ENCODE results near the gene GSN.

The GSN gene

GRCh38 chr9:121267689-121268597, at the start of gene GSN:
TSS of gene GSN (plus strand) at chr9:121268162. CDS start at chr9:121301972, 33,810 bp downstream.
- DNase-seq: no peak

- DNase-seq: no peak
Observed at GRCh38 chr9:121218357-121219027, 49.5 kb upstream of the GSN start.

GRCh38 chr9:121219530-121219929, 48.4 kb upstream of the GSN start:
- no peak for DNase-seq

DNA sequence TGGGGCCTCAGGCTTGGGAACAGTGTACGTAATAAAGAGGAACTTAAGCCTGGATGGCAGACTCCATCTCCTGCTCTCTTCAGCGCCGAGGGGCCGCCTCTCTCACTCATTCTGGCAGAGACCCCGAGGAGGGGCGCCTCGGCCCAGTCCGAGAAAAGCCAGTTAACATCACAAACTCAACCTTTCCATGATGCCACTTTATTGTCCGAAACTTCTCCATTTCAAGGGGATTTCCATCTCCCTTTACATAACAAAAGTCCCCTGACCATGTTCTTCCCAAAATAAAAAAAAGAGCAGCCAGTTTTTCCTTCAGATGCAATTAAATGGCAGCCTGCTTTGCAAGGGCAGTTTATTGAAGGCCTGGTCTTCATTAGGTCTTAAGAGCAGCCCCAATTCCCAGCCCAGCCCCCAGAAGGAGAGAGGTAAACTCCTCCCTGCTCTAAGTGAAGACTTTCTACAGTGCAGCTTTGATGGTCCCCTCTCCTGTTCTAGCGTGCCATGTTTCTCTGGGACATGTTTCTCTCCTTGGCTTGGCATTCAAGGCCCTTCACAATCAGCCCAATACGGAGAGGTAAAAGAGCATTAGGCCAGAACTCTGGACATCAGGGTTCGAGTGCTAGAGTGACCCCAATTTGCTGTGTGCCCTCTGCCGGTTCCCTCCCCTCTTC, 46.8 kb upstream of the GSN start:
- no peak for DNase-seq

GRCh38 chr9:121221664-121222055, 46.3 kb upstream of the GSN start:
- no peak for DNase-seq

GRCh38 chr9:121222524-121223171, 45.3 kb upstream of the GSN start:
- DNase-seq: no peak

GRCh38 chr9:121225240-121225639, 42.7 kb upstream of the GSN start:
- DNase-seq: no peak

DNA sequence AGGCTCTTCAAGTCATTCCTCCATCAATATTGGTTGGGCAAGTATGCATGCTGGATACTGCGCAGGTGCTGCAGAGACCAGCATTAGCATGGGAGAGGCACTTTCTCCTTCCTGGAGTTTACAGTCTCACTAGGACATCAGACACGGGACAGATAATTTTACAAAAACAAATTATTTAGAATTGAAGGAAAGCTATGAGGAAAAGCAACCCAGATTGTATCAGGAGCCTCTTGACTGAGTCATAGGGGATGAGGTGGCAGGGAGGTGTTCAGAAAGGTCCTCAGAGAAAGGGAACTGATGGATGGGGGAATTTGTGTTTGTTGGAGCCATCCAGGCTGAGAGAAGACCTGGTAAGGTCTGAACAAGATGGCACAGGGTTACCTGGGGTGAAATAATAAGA, 41.8 kb upstream of the GSN start:
- DNase-seq: no peak

- no peak for DNase-seq
Observed at GRCh38 chr9:121227862-121228261, 40.1 kb upstream of the GSN start.

DNA sequence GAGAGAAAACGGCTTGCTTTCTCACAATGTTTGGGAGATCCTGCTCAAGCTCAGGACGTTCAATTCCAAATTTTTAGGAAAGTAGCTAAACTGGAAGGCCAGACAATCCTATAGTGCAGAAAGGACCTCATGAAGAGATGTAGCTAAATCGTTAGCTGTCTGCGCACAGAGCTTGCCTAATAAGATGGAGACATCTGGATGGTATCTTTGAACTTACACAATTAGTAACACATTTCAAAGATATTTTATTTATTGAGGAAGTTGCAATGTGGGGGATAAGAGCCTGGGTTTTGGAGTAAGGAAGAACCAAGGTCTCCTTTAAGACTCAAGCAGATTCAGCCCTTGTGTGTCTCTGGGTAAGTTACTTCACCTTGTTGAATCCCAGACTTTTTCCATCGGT, 37.7 kb upstream of the GSN start:
- DNase-seq: no peak

GRCh38 chr9:121232251-121232650, 35.7 kb upstream of the GSN start:
- no peak for DNase-seq

DNA sequence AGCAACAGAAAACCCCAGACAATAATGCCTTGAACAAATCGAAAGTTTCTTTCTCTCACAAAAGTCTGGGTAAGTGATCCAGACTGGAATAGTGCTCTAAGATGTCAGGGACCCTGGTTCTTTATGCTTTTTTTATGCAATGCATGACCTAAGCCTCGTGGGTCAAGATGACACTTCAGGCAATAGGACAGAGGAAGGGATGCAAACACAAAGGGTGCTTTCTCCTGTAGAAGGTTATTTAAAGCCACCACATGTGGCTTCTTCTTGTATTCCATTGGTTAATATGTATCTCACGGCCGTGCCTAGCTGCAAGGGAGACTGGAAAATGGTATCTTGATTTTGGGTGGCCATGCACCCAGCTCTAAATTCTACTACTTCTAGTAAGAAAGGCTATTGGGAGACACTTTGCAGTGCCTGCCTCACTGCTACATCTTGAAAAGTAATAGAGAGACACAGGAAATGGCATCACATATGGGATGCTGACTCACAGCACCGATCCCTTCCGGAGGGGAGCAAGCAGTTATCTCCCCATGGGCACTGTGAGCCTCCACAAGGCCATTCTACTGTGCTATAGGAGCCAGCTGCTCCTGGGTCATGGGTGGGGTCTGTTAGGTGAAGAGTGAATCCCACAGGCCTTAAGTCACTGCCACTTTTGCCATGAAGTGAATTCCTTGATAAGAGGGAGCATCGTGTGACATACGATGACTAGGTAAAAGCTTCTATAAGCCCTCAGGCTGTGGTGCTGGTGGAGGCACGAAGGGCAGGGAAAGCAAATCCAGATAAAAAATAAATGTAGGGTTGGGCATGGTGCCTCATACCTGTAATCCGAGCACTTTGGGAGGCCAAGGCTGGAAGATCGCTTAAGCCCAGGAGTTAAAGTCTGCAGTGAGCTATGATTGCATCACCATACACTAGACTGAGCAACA, 33.8 kb upstream of the GSN start:
- DNase-seq: no peak

GRCh38 chr9:121234832-121235161, 33.2 kb upstream of the GSN start:
- DNase-seq: no peak

GRCh38 chr9:121235512-121235911, 32.5 kb upstream of the GSN start:
- DNase-seq: no peak

DNA sequence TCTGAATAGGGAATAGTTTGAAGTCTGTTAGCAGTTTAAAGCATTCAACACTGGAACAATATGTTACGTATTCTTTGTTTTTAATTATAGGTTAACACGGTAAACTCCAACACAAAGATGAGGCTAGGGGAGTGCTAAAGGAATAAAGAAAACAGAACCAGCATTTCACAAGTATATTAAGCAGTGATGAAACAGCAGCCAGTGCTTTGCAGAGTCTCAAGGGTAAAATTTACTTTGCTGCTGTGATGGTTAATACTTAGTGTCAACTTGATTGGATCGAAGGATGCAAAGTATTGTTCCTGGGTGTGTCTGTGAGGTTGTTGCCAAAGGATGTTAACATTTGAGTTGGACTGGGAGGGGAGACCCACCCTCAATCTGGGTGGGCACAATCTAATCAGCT, 30.0 kb upstream of the GSN start:
- DNase-seq: no peak

DNA sequence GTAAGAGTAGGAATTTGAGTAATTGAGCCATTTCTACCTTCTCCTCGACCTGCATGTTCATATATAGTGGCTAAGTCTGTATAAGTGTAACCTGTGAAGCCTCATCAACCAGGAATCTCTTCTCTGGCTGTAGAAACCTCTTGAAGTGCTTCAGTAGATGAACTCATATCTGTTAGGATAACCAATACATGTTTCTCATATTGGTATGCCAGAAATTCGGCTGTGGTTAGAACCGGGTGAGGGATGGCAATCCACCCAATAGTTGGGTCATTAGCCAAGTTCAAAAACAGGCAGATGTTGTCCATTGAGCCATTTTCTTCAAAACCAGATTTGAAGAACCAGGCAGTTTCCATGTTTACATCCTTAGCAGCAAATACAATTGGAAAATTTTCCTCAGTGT, 28.9 kb upstream of the GSN start:
- no peak for DNase-seq

GRCh38 chr9:121239851-121240250, 28.1 kb upstream of the GSN start:
- no peak for DNase-seq

- no peak for DNase-seq
Observed at GRCh38 chr9:121240472-121241135, 27.4 kb upstream of the GSN start.

- DNase-seq: no peak
Observed at GRCh38 chr9:121242219-121242958, 25.6 kb upstream of the GSN start.

DNA sequence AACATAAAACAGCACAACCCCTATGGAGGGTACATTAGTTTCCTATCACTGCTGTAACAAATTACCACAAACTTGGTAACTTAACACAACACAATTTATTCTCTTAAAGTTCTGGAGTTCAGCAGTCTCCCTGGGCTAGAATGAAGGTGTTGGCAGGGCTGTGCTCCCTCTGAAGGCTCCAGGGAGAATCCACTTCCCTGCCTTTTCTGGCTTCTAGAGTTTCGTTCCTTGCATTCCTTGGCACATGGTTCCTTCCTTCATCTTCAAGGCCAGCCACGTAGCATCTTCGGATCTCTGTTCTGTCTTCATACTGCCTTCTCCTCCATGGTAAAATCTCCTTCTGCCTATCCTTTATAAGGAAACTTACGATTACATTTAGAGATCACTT, 25.0 kb upstream of the GSN start:
- DNase-seq: no peak
